Muscle layer of colon (tissue), 2 donors: ENCODE measurements around the gene MTG2.

Source experiments
- H3K27ac ChIP-seq: one replicate; pipeline ENCODE4 v1.7.0; 2013; ENCODE audit warnings: low read depth, mild to moderate bottlenecking, low read length, moderate library complexity
- H3K27me3 ChIP-seq, 2 donors: one replicate each; pipeline ENCODE4 v1.7.0; 2013; ENCODE audit warnings: low read length in 2 of 2, mild to moderate bottlenecking in 2 of 2; ENCODE audit not compliant: insufficient read depth in 2 of 2, control insufficient read depth in 1 of 2
- H3K36me3 ChIP-seq: one replicate; pipeline ENCODE4 v1.7.0; 2013; ENCODE audit warnings: mild to moderate bottlenecking, low read length; ENCODE audit not compliant: insufficient read depth
- H3K4me1 ChIP-seq: one replicate; pipeline ENCODE4 v1.7.0; 2013; ENCODE audit warnings: mild to moderate bottlenecking, low read length; ENCODE audit not compliant: insufficient read depth
- H3K4me3 ChIP-seq, 2 donors: one replicate each; pipeline ENCODE4 v1.7.0; 2013; ENCODE audit warnings: low read length in 2 of 2, low read depth in 1 of 2, mild to moderate bottlenecking in 1 of 2, moderate library complexity in 1 of 2
- H3K9ac ChIP-seq: one replicate; pipeline ENCODE4 v1.7.0; 2013; ENCODE audit warnings: low read length
- H3K9me3 ChIP-seq: one replicate; pipeline ENCODE4 v1.7.0; 2013; ENCODE audit warnings: mild to moderate bottlenecking, low read length
- donor health status: abdominal sarcoma.
- donor health status: Adenocarcinoma of cecum.

MTG2 gene

DNA sequence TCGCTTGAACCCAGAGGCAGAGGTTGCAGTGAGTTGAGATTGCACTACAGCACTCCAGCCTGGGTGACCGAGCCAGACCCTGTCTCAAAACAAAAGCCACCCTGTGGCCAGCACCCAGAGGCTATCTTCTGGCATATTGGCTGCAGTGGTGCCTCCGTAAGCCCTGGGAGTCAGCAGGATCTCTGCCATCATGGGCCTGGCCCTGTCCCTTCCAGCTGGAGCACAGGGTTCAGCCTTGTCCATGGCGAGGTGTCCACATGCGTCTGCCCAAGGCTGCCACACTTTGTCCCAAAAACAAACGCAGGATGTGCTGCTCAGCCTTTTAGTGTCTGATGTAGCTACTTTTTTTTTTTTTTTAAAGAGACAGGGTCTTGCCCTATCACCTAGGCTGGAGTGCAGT lies 15.4 kb upstream of the MTG2 start:
- H3K4me3 ChIP-seq = no peak overlapping the region
- no peak overlapping the region for H3K9ac ChIP-seq
- H3K27me3 ChIP-seq = no peaks in the 10 kb centered on the region
- H3K9me3 ChIP-seq = no peaks in the 10 kb centered on the region
- H3K4me1 ChIP-seq = no peaks in the 10 kb centered on the region
- H3K27ac ChIP-seq = no peak overlapping the region
- H3K36me3 ChIP-seq = peaks cover 35% of the 10 kb centered on the region

DNA sequence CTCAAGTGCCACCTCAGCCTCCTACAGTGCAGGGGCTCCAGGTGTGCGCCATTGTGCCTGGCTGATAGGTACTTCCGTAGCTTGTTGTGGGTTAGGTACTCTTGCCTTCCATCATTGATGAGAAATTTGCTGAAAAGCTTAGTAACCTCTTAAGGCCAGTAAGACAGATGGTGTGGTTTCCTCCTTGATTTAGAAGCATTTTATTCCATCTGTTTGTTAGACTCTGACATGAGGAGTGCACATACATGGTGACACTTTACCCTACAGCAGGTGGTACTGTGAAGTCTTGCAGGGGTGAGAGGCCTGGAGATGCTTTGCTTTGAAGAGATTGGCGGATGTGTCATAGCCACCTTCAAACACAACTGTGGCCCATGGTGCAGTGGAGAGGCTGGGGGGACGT lies 14.8 kb upstream of the MTG2 start:
- peaks cover 35% of the 10 kb centered on the region for H3K36me3 ChIP-seq

DNA sequence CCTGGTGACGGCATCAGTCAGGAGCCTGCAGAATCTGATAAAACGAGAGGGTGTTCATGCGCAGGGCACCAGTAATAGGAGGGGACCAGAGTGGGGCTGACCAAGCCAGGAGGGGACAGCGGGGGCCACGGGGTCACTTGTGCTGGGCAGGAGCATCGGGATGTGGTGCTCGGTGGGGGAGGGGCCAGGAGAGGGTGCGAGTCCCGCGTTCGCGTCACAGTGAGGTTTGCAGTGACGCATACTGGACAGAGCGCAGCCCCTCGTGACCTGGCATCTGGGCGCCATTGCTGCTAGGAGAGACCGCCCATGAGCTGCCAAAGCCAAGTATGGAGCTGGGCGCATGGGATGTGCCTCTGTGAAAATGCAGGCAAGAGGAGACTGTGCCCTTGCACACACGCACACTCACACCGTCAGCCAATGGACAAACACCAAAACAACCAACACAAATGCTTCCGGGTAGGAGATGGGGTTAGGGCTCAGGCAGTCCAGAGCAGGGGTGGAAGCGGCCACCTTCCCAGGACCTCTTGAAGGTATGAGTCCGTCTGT lies 13.9 kb upstream of the MTG2 start:
- Histone ChIP-seq H3K4me1 (no peaks in the 10 kb centered on the region), H3K4me3 (no peak overlapping the region), H3K27me3 (no peaks in the 10 kb centered on the region), H3K9me3 (no peaks in the 10 kb centered on the region), H3K36me3 (peaks cover 28% of the 10 kb centered on the region), H3K9ac (no peak overlapping the region), H3K27ac (no peak overlapping the region)

More for the DNA sequence above, 14.8 kb upstream of the MTG2 start:
- Histone ChIP-seq H3K27me3 (no peaks in the 10 kb centered on the region), H3K9me3 (no peaks in the 10 kb centered on the region), H3K4me3 (no peak overlapping the region), H3K9ac (no peak overlapping the region), H3K27ac (no peak overlapping the region), H3K4me1 (no peaks in the 10 kb centered on the region)

DNA sequence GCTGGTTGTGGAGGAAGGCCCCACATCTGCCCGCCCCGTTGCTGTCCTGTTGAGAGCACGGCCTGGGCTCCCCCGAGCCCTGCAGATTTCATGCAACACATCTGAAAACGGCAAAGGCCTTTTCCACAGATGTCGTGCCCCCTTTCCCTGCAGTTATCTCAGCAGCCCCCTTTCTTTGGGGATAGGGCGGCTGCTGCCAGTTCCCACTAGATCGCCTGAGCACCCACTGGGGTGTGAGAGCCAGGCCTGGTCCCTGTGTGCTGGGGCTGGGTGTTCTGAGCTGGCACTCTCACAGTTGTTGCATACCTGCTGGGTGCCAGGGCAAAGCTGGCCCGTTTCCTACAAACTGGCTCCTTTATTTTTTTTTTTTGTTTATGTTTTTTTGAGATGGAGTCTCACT lies 12.3 kb upstream of the MTG2 start:
- Histone ChIP-seq H3K36me3 (peaks cover 18% of the 10 kb centered on the region), H3K9me3 (no peaks in the 10 kb centered on the region), H3K4me1 (no peaks in the 10 kb centered on the region), H3K27me3 (no peaks in the 10 kb centered on the region), H3K4me3 (no peak overlapping the region), H3K9ac (no peak overlapping the region), H3K27ac (no peak overlapping the region)

DNA sequence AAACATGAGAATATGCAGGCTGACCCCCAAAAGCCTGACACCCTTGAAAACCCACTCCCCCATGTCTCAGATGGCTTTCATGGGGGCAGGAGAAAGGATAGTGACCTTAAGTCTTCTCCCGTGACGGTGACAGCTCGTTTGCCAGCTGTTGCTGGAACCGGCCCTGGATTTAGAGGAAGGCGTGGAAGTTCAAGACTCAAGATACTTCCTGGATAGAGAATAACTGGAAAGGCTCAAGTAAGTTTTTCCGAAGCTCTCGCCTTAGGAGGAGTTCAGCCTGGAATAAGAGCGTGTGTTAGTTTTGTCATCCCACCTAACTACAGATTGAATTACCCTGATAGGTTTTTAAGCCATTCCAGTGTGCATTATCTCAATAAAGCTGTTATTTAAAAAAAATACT lies 11.6 kb upstream of the MTG2 start:
- Histone ChIP-seq H3K4me3 (no peak overlapping the region), H3K27me3 (no peaks in the 10 kb centered on the region), H3K27ac (no peak overlapping the region), H3K36me3 (peaks cover 12% of the 10 kb centered on the region), H3K4me1 (no peaks in the 10 kb centered on the region), H3K9me3 (no peaks in the 10 kb centered on the region), H3K9ac (no peak overlapping the region)

DNA sequence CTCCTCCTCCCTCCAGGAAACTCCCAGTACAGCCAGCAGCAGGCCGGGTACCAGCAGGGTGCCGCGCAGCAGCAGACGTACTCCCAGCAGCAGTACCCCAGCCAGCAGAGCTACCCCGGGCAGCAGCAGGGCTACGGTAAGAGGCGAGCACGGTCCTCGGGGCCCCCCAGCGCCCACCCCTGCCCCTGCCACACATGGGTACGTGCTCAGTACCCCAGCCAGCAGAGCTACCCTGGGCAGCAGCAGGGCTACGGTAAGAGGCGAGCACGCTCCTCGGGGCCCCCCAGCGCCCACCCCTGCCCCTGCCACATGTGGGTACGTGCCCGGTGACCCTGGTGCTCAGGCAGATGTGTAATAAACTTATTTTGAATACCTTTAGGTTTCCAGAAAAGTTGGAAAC lies 10.2 kb upstream of the MTG2 start:
- H3K4me1 ChIP-seq = no peaks in the 10 kb centered on the region
- H3K36me3 ChIP-seq = peaks cover 10% of the 10 kb centered on the region
- H3K9ac ChIP-seq = no peak overlapping the region
- H3K9me3 ChIP-seq = no peaks in the 10 kb centered on the region
- H3K27ac ChIP-seq = no peak overlapping the region
- no peak overlapping the region for H3K4me3 ChIP-seq
- no peaks in the 10 kb centered on the region for H3K27me3 ChIP-seq

DNA sequence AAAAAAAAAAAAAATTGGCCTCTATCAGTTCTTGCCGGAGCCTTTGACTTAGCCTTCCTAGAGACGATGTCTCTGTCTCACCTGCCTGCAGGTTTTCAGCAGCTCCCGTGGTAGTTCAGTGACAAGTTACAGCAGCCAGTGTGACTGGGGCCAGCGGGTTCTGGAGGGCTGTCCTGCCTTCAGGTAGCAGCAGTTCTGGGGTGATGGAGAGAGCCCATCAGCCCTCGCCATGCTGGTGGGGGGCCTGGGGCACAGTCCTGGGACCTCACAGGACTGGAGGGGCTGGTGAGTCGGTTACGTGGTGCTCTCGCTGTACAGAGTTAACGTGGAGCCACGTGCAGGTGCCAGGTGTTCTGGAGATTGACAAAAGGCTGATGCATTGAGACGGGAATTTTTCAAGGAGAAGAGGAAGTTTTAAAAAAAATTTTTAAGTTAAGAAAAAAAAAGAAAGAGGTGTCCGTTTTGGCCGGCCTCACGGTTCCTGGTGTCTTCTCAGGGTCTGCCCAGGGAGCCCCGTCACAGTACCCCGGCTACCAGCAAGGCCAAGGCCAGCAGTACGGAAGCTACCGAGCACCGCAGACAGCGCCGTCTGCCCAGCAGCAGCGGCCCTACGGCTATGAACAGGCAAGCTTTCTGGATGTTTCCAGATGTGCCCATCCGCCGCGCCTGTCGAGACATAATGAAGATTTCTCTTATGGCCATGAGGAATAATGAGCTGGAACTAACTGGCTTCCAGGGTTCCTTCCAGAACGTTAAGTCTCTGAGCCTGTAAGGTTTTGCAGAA lies 8.6 kb upstream of the MTG2 start:
- Histone ChIP-seq H3K9me3 (no peaks in the 10 kb centered on the region), H3K27me3 (no peaks in the 10 kb centered on the region), H3K27ac (no peak overlapping the region), H3K36me3 (peaks cover 6% of the 10 kb centered on the region), H3K4me1 (no peaks in the 10 kb centered on the region), H3K4me3 (no peak overlapping the region), H3K9ac (no peak overlapping the region)

DNA sequence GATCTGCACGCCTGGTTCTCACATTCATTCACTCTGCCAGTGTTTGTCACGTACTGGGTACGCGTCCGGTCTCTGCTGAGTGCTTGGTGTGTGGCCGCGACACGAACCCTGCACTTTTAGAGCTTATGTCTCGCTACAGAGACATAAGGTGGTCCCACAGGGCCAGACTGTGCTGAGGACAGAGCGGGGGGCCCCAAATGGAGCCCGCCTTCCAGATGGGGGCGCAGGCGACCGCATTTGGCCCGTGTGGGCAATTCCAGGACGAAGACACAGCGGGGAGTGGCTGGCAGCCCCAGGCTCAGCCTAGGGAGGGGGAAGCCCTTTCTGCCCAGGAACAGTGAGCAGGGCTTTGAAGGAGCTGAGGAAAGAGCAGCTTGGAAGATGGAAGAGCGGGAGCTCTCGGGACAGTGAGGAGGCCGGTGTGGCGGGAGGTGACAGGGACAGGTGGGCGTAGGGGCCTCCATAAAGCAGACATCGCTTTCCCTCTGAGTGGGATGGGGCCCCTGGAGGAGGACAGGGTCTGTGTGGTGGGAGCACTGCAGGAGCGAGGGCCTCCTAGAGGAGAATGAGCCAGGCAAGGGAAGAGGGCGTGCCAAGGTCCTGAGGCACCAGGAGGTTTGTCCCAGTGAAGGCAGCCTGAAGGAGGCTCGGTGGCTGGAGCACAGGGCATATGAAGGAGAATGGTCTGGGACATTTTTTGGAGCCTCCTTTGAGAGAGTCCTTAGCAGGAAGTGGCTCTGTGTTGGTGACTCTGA lies 7.8 kb upstream of the MTG2 start:
- Histone ChIP-seq H3K27ac (no peak overlapping the region), H3K27me3 (no peaks in the 10 kb centered on the region), H3K4me1 (no peaks in the 10 kb centered on the region), H3K9ac (no peak overlapping the region), H3K4me3 (no peak overlapping the region), H3K36me3 (peaks cover 6% of the 10 kb centered on the region), H3K9me3 (no peaks in the 10 kb centered on the region)

DNA sequence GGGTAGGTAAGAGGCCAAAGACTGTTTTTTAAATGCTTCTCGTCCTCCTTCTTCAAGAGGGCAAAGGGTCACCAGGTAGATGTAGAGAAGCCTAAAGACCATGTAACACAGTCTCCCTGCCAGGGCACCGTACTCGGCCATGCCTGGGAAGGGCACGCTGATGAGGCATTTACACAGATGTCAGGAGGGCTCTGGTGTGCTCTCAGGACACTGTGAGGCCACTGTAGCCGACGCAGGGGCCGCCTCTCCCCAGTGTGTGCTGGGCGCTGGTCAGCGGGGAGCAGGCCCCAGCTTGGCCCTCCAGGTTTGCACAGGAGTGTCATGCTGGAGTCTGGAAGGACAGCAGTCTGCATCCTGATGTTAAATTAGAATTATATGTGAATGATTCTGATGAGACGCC lies 7.1 kb upstream of the MTG2 start:
- H3K36me3 ChIP-seq = peaks cover 6% of the 10 kb centered on the region
- H3K4me3 ChIP-seq = no peak overlapping the region
- H3K9me3 ChIP-seq = no peaks in the 10 kb centered on the region
- H3K27me3 ChIP-seq = no peaks in the 10 kb centered on the region
- H3K9ac ChIP-seq = no peak overlapping the region
- H3K4me1 ChIP-seq = no peaks in the 10 kb centered on the region
- H3K27ac ChIP-seq = no peak overlapping the region

DNA sequence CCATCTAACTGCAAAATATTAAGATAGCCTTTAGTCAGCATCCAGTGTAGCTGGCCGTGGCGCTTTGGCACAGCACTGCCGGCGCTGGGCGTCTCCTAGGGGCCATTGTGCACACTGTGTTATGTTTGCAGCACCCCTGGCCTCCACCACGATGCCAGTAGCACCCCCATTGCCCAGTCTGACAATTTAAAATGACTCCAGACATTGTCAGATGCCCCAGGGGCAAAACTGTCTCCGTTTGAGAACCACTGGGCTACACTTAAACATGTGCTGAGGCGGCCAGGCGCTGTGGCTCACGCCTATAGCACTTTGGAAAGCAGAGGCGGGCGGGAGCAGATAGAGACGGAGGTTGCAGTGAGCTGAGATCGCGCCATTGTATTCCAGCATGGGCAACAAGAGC lies 6.0 kb upstream of the MTG2 start:
- H3K9ac ChIP-seq = no peak overlapping the region
- no peak overlapping the region for H3K27ac ChIP-seq
- H3K4me1 ChIP-seq = peaks cover under 1% of the 10 kb centered on the region
- H3K4me3 ChIP-seq = no peak overlapping the region
- no peaks in the 10 kb centered on the region for H3K9me3 ChIP-seq
- peaks cover 6% of the 10 kb centered on the region for H3K36me3 ChIP-seq
- H3K27me3 ChIP-seq = no peaks in the 10 kb centered on the region

DNA sequence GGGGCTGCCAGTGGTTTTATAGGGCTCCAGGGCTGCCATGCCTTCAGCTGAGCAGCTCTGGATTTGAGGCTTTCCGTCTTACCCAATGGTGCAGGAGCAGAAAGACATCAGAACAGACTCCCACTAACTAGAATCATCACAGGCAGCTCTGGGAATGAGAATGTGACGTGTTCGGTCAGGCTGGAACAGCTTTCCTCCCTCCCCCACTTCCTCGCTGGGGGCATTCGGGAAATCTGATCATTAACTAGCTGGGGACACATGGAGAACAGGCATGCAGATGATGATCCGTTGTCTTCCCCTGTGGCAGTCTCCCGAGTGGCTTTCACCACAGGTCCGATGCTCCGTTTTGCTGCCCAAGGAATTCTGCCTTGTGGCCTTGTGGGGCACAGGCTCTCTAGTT lies 5.5 kb upstream of the MTG2 start:
- H3K4me1 ChIP-seq = peaks cover 5% of the 10 kb centered on the region
- peaks cover 6% of the 10 kb centered on the region for H3K36me3 ChIP-seq
- H3K4me3 ChIP-seq = no peak overlapping the region
- no peaks in the 10 kb centered on the region for H3K27me3 ChIP-seq
- no peak overlapping the region for H3K27ac ChIP-seq
- no peaks in the 10 kb centered on the region for H3K9me3 ChIP-seq
- no peak overlapping the region for H3K9ac ChIP-seq
